GM23338 (cell line): ENCODE data around the gene TRA2B. TPM values are rescaled to one million over a fixed set of nuclear protein-coding genes. Genes with fewer than 3 reads are reported as not detected.
A peak's percentile ranks its signal among the peaks of the same experiment; 100 is the strongest.

ENCODE experiments used
- ATAC-seq: fragments of 200-7000 bp; cut with Tn5 transposase; 3 replicates; pipeline ENCODE4 v1.9.1; 2020
- DNase-seq: peaks from one replicate; pipeline ENCODE4 v3.0.0-alpha.2; 2015; ENCODE audit warnings: low spot score
- H2AFZ ChIP-seq: fragments of 200-600 bp; sonication (generic); 2 replicates; pipeline ENCODE4 v1.8.0; 2016; ENCODE audit warnings: antibody characterized with exemption, mild to moderate bottlenecking, moderate library complexity
- H3F3A ChIP-seq: fragments of 200-600 bp; sonication (generic); replicated peaks from 2 replicates; pipeline ENCODE4 v1.8.0; 2017; ENCODE audit warnings: antibody characterized with exemption, mixed run types, low read depth
- H3K27ac ChIP-seq: fragments of 200-600 bp; sonication (generic); 2 replicates; pipeline ENCODE4 v1.6.1; 2016; ENCODE audit warnings: low read depth
- H3K27me3 ChIP-seq: fragments of 200-600 bp; sonication (generic); 2 replicates; pipeline ENCODE4 v1.8.0; 2016; ENCODE audit warnings: mild to moderate bottlenecking, mixed run types, moderate library complexity; ENCODE audit not compliant: insufficient read depth
- H3K36me3 ChIP-seq: fragments of 200-600 bp; sonication (generic); 2 replicates; pipeline ENCODE4 v1.8.0; 2016; ENCODE audit warnings: mild to moderate bottlenecking; ENCODE audit not compliant: insufficient read depth
- H3K4me1 ChIP-seq: fragments of 200-600 bp; sonication (generic); 2 replicates; pipeline ENCODE4 v1.8.0; 2016; ENCODE audit warnings: mild to moderate bottlenecking, moderate library complexity; ENCODE audit not compliant: insufficient read depth
- H3K4me2 ChIP-seq: fragments of 200-600 bp; sonication (generic); 2 replicates; pipeline ENCODE4 v1.7.1; 2017; ENCODE audit warnings: mixed run types
- H3K4me3 ChIP-seq: fragments of 200-600 bp; sonication (generic); 2 replicates; pipeline ENCODE4 v1.6.1; 2016; ENCODE audit warnings: mixed run types
- H3K79me2 ChIP-seq: fragments of 200-600 bp; sonication (generic); replicated peaks from 2 replicates; pipeline ENCODE4 v1.8.0; 2017; ENCODE audit warnings: mild to moderate bottlenecking; ENCODE audit not compliant: insufficient read depth
- H3K9me2 ChIP-seq: fragments of 200-600 bp; sonication (generic); 2 replicates; pipeline ENCODE4 v1.8.0; 2017; ENCODE audit not compliant: insufficient read depth
- H4K20me1 ChIP-seq: fragments of 200-600 bp; sonication (generic); replicated peaks from 2 replicates; pipeline ENCODE4 v1.8.0; 2017; ENCODE audit warnings: mild to moderate bottlenecking; ENCODE audit not compliant: insufficient read depth
- H3K27ac Mint-ChIP-seq: 2 replicates; pipeline ENCODE4 v1.8.0; 2020; ENCODE audit warnings: inconsistent platforms, mild to moderate bottlenecking, moderate library complexity, mixed read lengths
- H3K27me3 Mint-ChIP-seq: 3 replicates; pipeline ENCODE4 v1.8.0; 2022; ENCODE audit warnings: low read depth, mild to moderate bottlenecking, moderate library complexity, mixed read lengths, inconsistent platforms; ENCODE audit not compliant: insufficient read depth, poor library complexity
- H3K36me3 Mint-ChIP-seq: 3 replicates; pipeline ENCODE4 v1.8.0; 2021; ENCODE audit warnings: low read depth, mild to moderate bottlenecking, inconsistent platforms, moderate library complexity, mixed read lengths
- H3K4me1 Mint-ChIP-seq: 3 replicates; pipeline ENCODE4 v1.8.0; 2020; ENCODE audit warnings: mild to moderate bottlenecking, inconsistent platforms, mixed read lengths
- H3K4me3 Mint-ChIP-seq: 3 replicates; pipeline ENCODE4 v1.8.0; 2021; ENCODE audit warnings: moderate library complexity, mild to moderate bottlenecking, inconsistent platforms, mixed read lengths
- H3K9me3 Mint-ChIP-seq: 3 replicates; pipeline ENCODE4 v1.8.0; 2020; ENCODE audit warnings: moderate library complexity, mild to moderate bottlenecking, inconsistent platforms, mixed read lengths
- CREB1 ChIP-seq: fragments of 250-450 bp; sonication (Bioruptor Pico); IDR thresholded peaks from 2 replicates; pipeline ENCODE4 v1.5.0; 2020; ENCODE audit warnings: low read depth, mild to moderate bottlenecking, moderate library complexity
- CTCF ChIP-seq, 2 experiments: fragments of 200-600 bp in 1 of 2; sonication (generic) in 1 of 2; conservative IDR thresholded peaks; 2 replicates each; pipeline versions ENCODE4 v1.5.1 to v1.6.1; 2016 to 2017; ENCODE audit warnings: antibody characterized with exemption in 2 of 2, low read depth in 2 of 2, mild to moderate bottlenecking in 2 of 2, moderate library complexity in 1 of 2
- ETS1 ChIP-seq: IDR thresholded peaks from 2 replicates; pipeline ENCODE4 v1.6.1; 2016; ENCODE audit warnings: antibody characterized with exemption
- EZH2phosphoT487 ChIP-seq: fragments of 200-600 bp; sonication (generic); IDR thresholded peaks from one replicate; pipeline ENCODE4 v1.8.1; 2018; ENCODE audit warnings: antibody characterized with exemption; ENCODE audit not compliant: unreplicated experiment
- JUNB ChIP-seq: IDR thresholded peaks from one replicate; pipeline ENCODE4 v1.6.1; 2016; ENCODE audit warnings: antibody characterized with exemption; ENCODE audit not compliant: unreplicated experiment
- NANOG ChIP-seq: IDR thresholded peaks from 2 replicates; pipeline ENCODE4 v1.6.1; 2016; ENCODE audit warnings: antibody characterized with exemption, borderline replicate concordance
- REST ChIP-seq: IDR thresholded peaks from one replicate; pipeline ENCODE4 v1.6.1; 2018; ENCODE audit warnings: antibody characterized with exemption; ENCODE audit not compliant: unreplicated experiment
- STAT1 ChIP-seq: IDR thresholded peaks from one replicate; pipeline ENCODE4 v1.6.1; 2016; ENCODE audit warnings: antibody characterized with exemption; ENCODE audit not compliant: unreplicated experiment
- ZNF114 ChIP-seq: fragments of 250-450 bp; sonication (Bioruptor Pico); IDR thresholded peaks from 2 replicates; pipeline ENCODE4 v1.5.0; 2020; ENCODE audit warnings: mild to moderate bottlenecking, moderate library complexity
- ZNF462 ChIP-seq: fragments of 250-450 bp; sonication (Bioruptor Pico); IDR thresholded peaks from 2 replicates; pipeline ENCODE4 v1.5.0; 2020; ENCODE audit warnings: mild to moderate bottlenecking, moderate library complexity
- polyA plus RNA-seq: library from polyadenylated mRNA; unstranded; fragments of >200 nt; fragmentation: Nextera tagmentation; extraction: Ambion mirVana; gene quantifications from 2 replicates; pipeline ENCODE4 v1.2.1, GENCODE V29; 2016
- total RNA-seq: library from RNA; depleted of rRNA; stranded (reverse); fragments of >200 nt; shearing (Covaris generic); gene quantifications from 2 replicates; pipeline ENCODE4 v1.2.3, GENCODE V29; 2014

TRA2B gene
- total and polyA plus RNA-seq, 2 experiments from 2014 or later = 360 to 602 TPM

GRCh38 chr3:185927501-185928200, 10.2 kb downstream of the TRA2B start:
- H2AFZ ChIP-seq = no peak overlapping the region
- Mint-ChIP-seq H3K36me3 (peaks cover 97% of the 10 kb centered on the region), H3K27ac (no peak overlapping the region), H3K9me3 (no peaks in the 10 kb centered on the region), H3K4me3 (peak overlapping the region; percentile 100), H3K4me1 (peaks cover 70% of the 10 kb centered on the region), H3K27me3 (peaks cover 8% of the 10 kb centered on the region)
- H3K27me3 ChIP-seq = no peaks in the 10 kb centered on the region
- TF ChIP-seq ZNF114 (no peak), CREB1 (no peak), CTCF (conservative IDR thresholded peaks at IDR 0.05; ENCODE audit: low read depth in 2 of 2) (no peak), STAT1 (no peak), ZNF462 (no peak), JUNB (no peak), NANOG (no peak), REST (no peak), EZH2phosphoT487 (no peak), ETS1 (no peak)
- no peak for DNase-seq
- H4K20me1 ChIP-seq = peaks cover 93% of the 10 kb centered on the region
- no peak for ATAC-seq
- peak overlapping the region; percentile 18; the same call in 1 of the 2 replicates for H3K27ac ChIP-seq
- H3F3A ChIP-seq = peaks cover 18% of the 10 kb centered on the region; the same call in 1 of the 2 replicates
- H3K79me2 ChIP-seq = peaks cover 100% of the 10 kb centered on the region
- H3K4me2 ChIP-seq = peak overlapping the region; percentile 89
- H3K36me3 ChIP-seq = peaks cover 70% of the 10 kb centered on the region
- no peaks in the 10 kb centered on the region for H3K9me2 ChIP-seq
- H3K4me1 ChIP-seq = peaks cover 61% of the 10 kb centered on the region
- peak overlapping the region; percentile 95 for H3K4me3 ChIP-seq
